ENCODE data around the gene CASZ1. TPM values are rescaled to one million over a fixed set of nuclear protein-coding genes. Genes with fewer than 3 reads are reported as not detected.

The CASZ1 gene
- total RNA-seq, 2 donors from 2014 or later, result 44.3 to 50.3 TPM

DNA sequence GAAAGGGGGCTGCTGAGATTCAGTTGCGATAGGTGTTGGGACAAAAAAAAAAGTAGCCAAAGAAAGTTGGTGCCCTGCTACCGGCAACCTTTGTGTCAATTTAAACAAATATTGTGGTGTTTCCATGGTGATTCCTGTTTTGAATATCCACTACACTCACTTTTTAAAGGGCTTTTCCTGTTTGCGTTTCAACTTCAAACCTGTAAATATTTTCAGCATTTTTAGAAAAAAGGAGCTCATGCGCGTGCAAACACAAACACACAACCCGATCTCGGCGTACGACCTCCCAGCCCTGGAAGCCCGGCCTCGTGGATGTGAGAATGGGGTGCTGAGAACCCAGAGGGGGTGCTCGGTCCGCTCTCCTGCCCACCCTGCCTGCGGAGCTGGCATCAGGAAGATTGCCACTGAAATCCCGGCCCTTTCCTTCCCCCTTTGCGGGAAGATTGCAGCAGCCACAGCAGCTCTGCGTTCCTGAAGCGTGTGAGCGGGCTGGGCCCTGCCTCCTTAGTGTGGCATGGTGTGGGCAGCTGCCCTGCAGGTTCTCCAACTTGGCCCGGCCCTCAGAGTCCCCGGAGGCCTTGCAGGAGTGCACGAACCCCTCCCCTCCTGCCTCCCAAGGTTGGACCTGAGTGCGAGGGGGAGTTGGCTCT lies 34.8 kb downstream of the CASZ1 start:
- no peaks in the 10 kb centered on the region for H3K36me3 ChIP-seq
- DNase-seq (ENCODE audit: low spot score), result no peak
- peak overlapping the region; percentile 51 to 58 for H3K27ac ChIP-seq
- H3K4me1 ChIP-seq, result peaks cover 0 to 78% of the 10 kb centered on the region in 2 donors
- TF ChIP-seq, protein P1, sequence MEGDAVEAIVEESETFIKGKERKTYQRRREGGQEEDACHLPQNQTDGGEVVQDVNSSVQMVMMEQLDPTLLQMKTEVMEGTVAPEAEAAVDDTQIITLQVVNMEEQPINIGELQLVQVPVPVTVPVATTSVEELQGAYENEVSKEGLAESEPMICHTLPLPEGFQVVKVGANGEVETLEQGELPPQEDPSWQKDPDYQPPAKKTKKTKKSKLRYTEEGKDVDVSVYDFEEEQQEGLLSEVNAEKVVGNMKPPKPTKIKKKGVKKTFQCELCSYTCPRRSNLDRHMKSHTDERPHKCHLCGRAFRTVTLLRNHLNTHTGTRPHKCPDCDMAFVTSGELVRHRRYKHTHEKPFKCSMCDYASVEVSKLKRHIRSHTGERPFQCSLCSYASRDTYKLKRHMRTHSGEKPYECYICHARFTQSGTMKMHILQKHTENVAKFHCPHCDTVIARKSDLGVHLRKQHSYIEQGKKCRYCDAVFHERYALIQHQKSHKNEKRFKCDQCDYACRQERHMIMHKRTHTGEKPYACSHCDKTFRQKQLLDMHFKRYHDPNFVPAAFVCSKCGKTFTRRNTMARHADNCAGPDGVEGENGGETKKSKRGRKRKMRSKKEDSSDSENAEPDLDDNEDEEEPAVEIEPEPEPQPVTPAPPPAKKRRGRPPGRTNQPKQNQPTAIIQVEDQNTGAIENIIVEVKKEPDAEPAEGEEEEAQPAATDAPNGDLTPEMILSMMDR (IDR thresholded peaks at IDR 0.05), result no peak
- peak overlapping the region in 1 of 2 donors; percentile 2 for H3K4me3 ChIP-seq
- no peaks in the 10 kb centered on the region for H3K27me3 ChIP-seq
- no peaks in the 10 kb centered on the region for H3K9me3 ChIP-seq

DNA sequence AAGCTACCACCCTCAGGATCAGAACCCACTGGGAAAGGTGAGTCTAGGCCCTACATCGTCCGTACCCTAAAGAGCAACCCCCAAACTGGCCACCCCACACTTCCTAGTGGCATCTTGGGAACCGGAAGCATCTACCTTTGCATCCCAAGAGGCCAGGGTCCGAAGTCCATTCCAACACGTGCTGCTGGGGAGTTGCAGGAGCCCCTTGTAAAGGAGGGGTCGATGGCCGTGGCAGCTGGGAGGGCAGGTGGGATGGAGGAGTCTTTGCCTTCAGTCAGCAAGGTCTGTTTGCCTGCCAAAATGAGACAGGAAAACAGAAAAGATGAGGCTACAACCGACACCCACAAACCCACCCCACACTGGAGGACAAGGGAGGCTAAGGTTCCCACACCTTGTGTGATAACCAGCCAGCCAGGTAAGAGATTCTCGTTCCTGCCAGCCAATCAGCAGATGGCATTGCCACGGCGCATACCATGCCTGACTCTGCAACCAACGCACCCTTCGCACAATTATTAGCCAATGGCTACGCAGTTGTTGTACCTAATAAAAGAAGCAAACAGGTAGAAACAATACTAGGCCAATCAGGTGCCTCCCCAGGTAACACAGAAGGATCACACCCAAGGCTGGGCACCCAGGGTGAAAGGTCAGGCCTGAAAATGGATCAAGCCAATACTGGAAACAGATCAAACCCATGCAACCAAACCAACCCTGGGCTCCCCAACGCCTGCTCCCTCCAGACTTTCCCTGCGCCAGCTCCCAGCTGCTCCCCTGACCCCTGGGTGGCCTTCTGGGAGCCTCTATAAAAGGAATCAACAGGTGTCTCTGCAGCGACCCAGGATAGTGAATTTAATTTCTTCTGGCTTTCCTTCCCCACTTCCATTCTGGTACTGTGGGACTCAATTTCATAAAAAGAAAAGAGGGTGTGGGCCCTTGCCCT lies 35.6 kb downstream of the CASZ1 start:
- TF ChIP-seq, protein P1 (IDR thresholded peaks at IDR 0.05), result no peak
- H3K27ac ChIP-seq, result peak overlapping the region; percentile 10 to 43
- DNase-seq (ENCODE audit: low spot score), result no peak
- H3K27me3 ChIP-seq, result no peaks in the 10 kb centered on the region
- H3K4me1 ChIP-seq, result peaks cover 0 to 78% of the 10 kb centered on the region in 2 donors
- no peak overlapping the region for H3K4me3 ChIP-seq
- no peaks in the 10 kb centered on the region for H3K36me3 ChIP-seq
- H3K9me3 ChIP-seq, result no peaks in the 10 kb centered on the region

DNA sequence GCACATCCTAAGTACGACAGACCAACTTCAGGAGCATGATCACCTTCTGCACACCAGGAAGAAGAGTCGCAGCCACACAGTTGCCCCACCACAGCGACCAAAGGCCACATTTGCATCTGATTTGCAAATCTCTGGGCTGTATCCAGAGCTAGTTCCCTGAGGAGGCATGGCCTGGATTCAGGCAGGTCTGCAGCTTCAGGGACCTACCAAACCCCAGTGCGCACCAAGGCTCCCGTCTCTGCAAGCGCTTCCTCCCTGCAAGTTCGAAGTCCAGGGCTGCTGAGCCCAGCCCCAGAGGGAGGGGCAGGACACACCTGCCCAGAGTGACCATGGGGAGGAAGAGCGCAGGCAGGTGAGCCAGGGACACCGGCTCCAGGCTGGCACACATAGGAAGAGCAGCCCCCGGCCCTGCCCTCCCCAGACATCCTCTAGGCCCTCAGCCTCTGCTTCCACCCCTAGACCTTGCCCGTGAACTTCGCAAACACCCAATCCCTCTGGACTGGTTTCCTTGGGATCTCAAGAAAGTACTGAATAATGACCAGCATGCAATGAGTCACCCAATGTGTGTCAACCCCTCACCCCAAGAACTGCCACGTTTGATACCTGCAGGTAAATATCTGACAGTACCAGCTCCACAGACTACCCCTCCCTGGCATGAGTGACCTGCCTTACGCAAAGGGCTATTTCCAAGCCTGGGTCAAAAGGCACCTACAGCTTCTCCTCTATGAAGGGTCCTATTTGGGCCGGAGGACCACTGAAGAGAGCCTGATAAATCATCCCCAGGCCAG lies 36.8 kb downstream of the CASZ1 start:
- no peak for DNase-seq (ENCODE audit: low spot score)
- no peaks in the 10 kb centered on the region for H3K27me3 ChIP-seq
- TF ChIP-seq, protein P1 (IDR thresholded peaks at IDR 0.05), result no peak
- H3K27ac ChIP-seq, result no peak overlapping the region
- no peaks in the 10 kb centered on the region for H3K9me3 ChIP-seq
- peaks cover 0 to 75% of the 10 kb centered on the region in 2 donors for H3K4me1 ChIP-seq
- H3K4me3 ChIP-seq, result no peak overlapping the region
- H3K36me3 ChIP-seq, result no peaks in the 10 kb centered on the region

DNA sequence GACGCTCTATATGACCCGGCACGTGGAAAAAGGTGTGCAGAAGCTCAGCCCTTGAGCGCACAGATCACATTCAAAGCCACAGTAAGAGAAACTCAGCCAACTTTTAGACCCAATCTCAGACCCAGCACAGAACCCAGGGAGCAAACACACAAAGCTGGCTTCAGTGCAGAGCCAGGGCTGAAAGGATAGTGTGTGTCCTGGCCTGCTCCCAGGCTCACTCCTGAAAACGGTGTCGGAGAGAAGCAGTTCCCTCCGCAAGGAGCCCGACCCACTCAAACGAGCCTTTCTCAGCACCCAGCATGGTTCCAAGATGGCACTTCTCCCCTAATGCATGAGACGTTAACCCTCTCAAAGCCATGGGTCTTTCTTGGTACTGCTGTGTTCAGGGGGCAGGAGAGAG lies 39.6 kb downstream of the CASZ1 start:
- no peaks in the 10 kb centered on the region for H3K9me3 ChIP-seq
- no peak overlapping the region for H3K4me3 ChIP-seq
- H3K36me3 ChIP-seq, result no peaks in the 10 kb centered on the region
- DNase-seq (ENCODE audit: low spot score), result no peak
- no peaks in the 10 kb centered on the region for H3K27me3 ChIP-seq
- H3K4me1 ChIP-seq, result peaks cover 0 to 59% of the 10 kb centered on the region in 2 donors
- TF ChIP-seq, protein P1 (IDR thresholded peaks at IDR 0.05), result no peak
- H3K27ac ChIP-seq, result peak overlapping the region; percentile 66 to 76

DNA sequence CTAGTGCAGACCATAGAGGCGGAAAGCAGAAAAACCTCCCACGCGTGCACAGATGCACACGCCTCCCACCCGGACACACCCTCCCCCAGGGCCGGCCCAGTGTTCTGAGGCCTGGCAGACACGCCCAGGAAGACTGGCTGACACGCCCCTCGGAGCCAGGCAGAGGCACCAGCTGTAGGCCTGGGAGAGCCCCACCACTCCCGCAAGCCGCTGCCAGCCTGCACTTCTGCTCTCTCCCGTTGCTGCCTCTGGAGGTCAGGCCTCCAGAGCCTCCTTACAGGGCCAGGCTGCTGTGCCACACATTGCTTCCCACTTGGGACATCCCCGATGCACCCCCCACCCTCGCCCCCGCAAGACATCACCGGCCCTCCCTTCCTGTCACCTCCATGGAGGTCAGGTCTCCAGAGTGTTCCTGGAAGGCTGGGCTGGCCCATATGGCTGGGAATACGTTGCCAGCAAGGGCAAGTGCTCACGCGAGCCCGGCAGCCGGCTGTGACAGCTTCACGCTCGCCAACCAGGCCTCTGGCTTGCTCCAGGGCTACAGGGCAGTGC lies 40.4 kb downstream of the CASZ1 start:
- peaks cover 0 to 59% of the 10 kb centered on the region in 2 donors for H3K4me1 ChIP-seq

More for the DNA sequence above, 40.4 kb downstream of the CASZ1 start:
- DNase-seq (ENCODE audit: low spot score), result no peak
- TF ChIP-seq, protein P1 (IDR thresholded peaks at IDR 0.05), result no peak
- Histone ChIP-seq H3K36me3 (no peaks in the 10 kb centered on the region), H3K27ac (peak overlapping the region; percentile 66 to 76), H3K4me3 (no peak overlapping the region), H3K27me3 (no peaks in the 10 kb centered on the region), H3K9me3 (no peaks in the 10 kb centered on the region)
